Ishikawa (cell line): Measurements from ENCODE around the gene SEMA5A.

Experiments
- CEBPB ChIP-seq: IDR thresholded peaks from 2 replicates; pipeline ENCODE4 v1.6.1; 2012
- CREB1 ChIP-seq: IDR thresholded peaks from 2 replicates; pipeline ENCODE4 v1.6.1; 2012; ENCODE audit warnings: low read depth
- EGR1 ChIP-seq: IDR thresholded peaks from 2 replicates; pipeline ENCODE4 v1.6.1; 2012
- EP300 ChIP-seq: IDR thresholded peaks from 2 replicates; pipeline ENCODE4 v1.6.1; 2012; ENCODE audit warnings: borderline replicate concordance
- FOXM1 ChIP-seq: IDR thresholded peaks from 2 replicates; pipeline ENCODE4 v1.6.1; 2012; ENCODE audit warnings: low read depth, borderline replicate concordance
- MAX ChIP-seq: IDR thresholded peaks from 2 replicates; pipeline ENCODE4 v1.6.1; 2012
- NFIC ChIP-seq: IDR thresholded peaks from 2 replicates; pipeline ENCODE4 v1.6.1; 2012
- RAD21 ChIP-seq: IDR thresholded peaks from 2 replicates; pipeline ENCODE4 v1.6.1; 2012; ENCODE audit warnings: low read depth
- REST ChIP-seq: IDR thresholded peaks from 2 replicates; pipeline ENCODE4 v1.6.1; 2012; ENCODE audit warnings: low read depth, mild to moderate bottlenecking
- TAF1 ChIP-seq: IDR thresholded peaks from 2 replicates; pipeline ENCODE4 v1.6.1; 2012; ENCODE audit warnings: low read depth, mild to moderate bottlenecking
- TCF12 ChIP-seq: IDR thresholded peaks from 2 replicates; pipeline ENCODE4 v1.6.1; 2012; ENCODE audit warnings: low read depth
- TEAD4 ChIP-seq: IDR thresholded peaks from 2 replicates; pipeline ENCODE4 v1.6.1; 2012
- USF1 ChIP-seq: IDR thresholded peaks from 2 replicates; pipeline ENCODE4 v1.6.1; 2012
- YY1 ChIP-seq: IDR thresholded peaks from 2 replicates; pipeline ENCODE4 v1.6.1; 2012; ENCODE audit warnings: low read depth
- ZBTB7A ChIP-seq: IDR thresholded peaks from 2 replicates; pipeline ENCODE4 v1.6.1; 2012; ENCODE audit warnings: low read depth

Gene SEMA5A

GRCh38 chr5:9444346-9444745 is 101.5 kb downstream of the SEMA5A start:
- TF ChIP-seq NFIC (no peak), CREB1 (no peak), TAF1 (no peak), ZBTB7A (no peak), TCF12 (no peak), TEAD4 (no peak), CEBPB (no peak), REST (no peak), EGR1 (no peak), USF1 (no peak), YY1 (no peak), EP300 (no peak), MAX (no peak)

GRCh38 chr5:9441610-9442009 is 104.3 kb downstream of the SEMA5A start:
- no peak for TF ChIP-seq TAF1
- TF ChIP-seq YY1, result no peak
- TF ChIP-seq TEAD4, result no peak
- TF ChIP-seq ZBTB7A, result no peak
- no peak for TF ChIP-seq NFIC
- no peak for TF ChIP-seq RAD21
- no peak for TF ChIP-seq MAX
- TF ChIP-seq TCF12, result no peak
- TF ChIP-seq REST, result no peak
- no peak for TF ChIP-seq USF1
- no peak for TF ChIP-seq CREB1
- no peak for TF ChIP-seq FOXM1
- TF ChIP-seq EP300, result no peak
- no peak for TF ChIP-seq CEBPB
- no peak for TF ChIP-seq EGR1

GRCh38 chr5:9440517-9440916 is 105.4 kb downstream of the SEMA5A start:
- no peak for TF ChIP-seq TCF12
- TF ChIP-seq CEBPB, result no peak
- TF ChIP-seq ZBTB7A, result no peak
- no peak for TF ChIP-seq EGR1
- no peak for TF ChIP-seq TAF1
- no peak for TF ChIP-seq RAD21
- TF ChIP-seq REST, result no peak
- TF ChIP-seq NFIC, result no peak
- TF ChIP-seq FOXM1, result no peak
- TF ChIP-seq MAX, result no peak
- no peak for TF ChIP-seq EP300
- no peak for TF ChIP-seq TEAD4
- TF ChIP-seq YY1, result no peak

GRCh38 chr5:9439531-9440292 is 106.2 kb downstream of the SEMA5A start:
- TF ChIP-seq RAD21 (no peak), CEBPB (no peak), REST (no peak), NFIC (no peak), CREB1 (no peak), TEAD4 (no peak), TAF1 (no peak), TCF12 (no peak)
